T-cell (primary cell): ENCODE results near the gene RALGAPB. TPM values are rescaled to one million over a fixed set of nuclear protein-coding genes. Genes with fewer than 3 reads are reported as not detected.
A peak's percentile ranks its signal among the peaks of the same experiment; 100 is the strongest.
"Not testable (repeated sequence)": the region's sequence is repeated elsewhere in the genome, so short reads cannot be mapped to it uniquely, and the experiment has no call there.

Experiments
- ATAC-seq, 4 experiments: fragments of 200-7000 bp in 3 of 4; fragments of 150-1000 bp in 1 of 4; cut with Tn5 transposase; replicated peaks in 1 of 4; 1 replicate in 3 of 4; 2 replicates in 1 of 4; pipeline ENCODE4 v1.10.0; 2021; ENCODE audit warnings: moderate library complexity in 3 of 4, mild to moderate bottlenecking in 2 of 4, moderate number of reproducible peaks in 1 of 4
- CTCF ChIA-PET, 2 donors: fragments of 300-600 bp; sonication (Branson Sonifier 250); formaldehyde crosslinking; loops; one replicate each; lab custom pipeline; 2022; ENCODE audit warnings: antibody characterized with exemption in 2 of 2; lab: Charles Lee
- POLR2A ChIA-PET, 2 donors: fragments of 300-600 bp; sonication (Branson Sonifier 250); formaldehyde crosslinking; loops; one replicate each; lab custom pipeline; 2022; ENCODE audit warnings: antibody characterized with exemption in 2 of 2; lab: Charles Lee
- DNase-seq, 35 experiments: peaks; one replicate each; pipeline versions ENCODE4 v3.0.0 to v3.0.0-alpha.2; 2013 to 2023
- H3K27ac ChIP-seq: one replicate; pipeline ENCODE4 v1.5.1; 2013; ENCODE audit warnings: low read length
- H3K27me3 ChIP-seq, 2 experiments: replicated peaks in 1 of 2; 1 replicate in 1 of 2; 2 replicates in 1 of 2; pipeline versions ENCODE4 v1.6.1 to v1.7.0; 2013; ENCODE audit warnings: low read length in 1 of 2, mixed read lengths in 1 of 2; ENCODE audit not compliant: control insufficient read depth in 2 of 2, insufficient read depth in 2 of 2; ENCODE audit errors: extremely low read depth in 1 of 2
- H3K36me3 ChIP-seq, 2 donors: 1 replicate in 1 of 2; 2 replicates in 1 of 2; pipeline versions ENCODE4 v1.6.1 to v1.7.0; 2013; ENCODE audit warnings: low read length in 1 of 2; ENCODE audit not compliant: control insufficient read depth in 2 of 2, insufficient read depth in 1 of 2; ENCODE audit errors: extremely low read depth in 1 of 2
- H3K4me1 ChIP-seq, 2 experiments: 1 replicate in 1 of 2; 2 replicates in 1 of 2; pipeline versions ENCODE4 v1.6.1 to v1.7.0; 2013; ENCODE audit warnings: low read length in 2 of 2, mixed read lengths in 1 of 2; ENCODE audit not compliant: insufficient read depth in 2 of 2, control insufficient read depth in 1 of 2; ENCODE audit errors: extremely low read depth in 1 of 2
- H3K4me3 ChIP-seq, 2 donors: 1 replicate in 1 of 2; 2 replicates in 1 of 2; pipeline versions ENCODE4 v1.5.1 to v1.7.0; 2013; ENCODE audit warnings: mild to moderate bottlenecking in 2 of 2, low read length in 1 of 2, moderate library complexity in 1 of 2; ENCODE audit not compliant: control insufficient read depth in 1 of 2; ENCODE audit errors: extremely low read depth in 1 of 2
- H3K9me3 ChIP-seq: 2 replicates; pipeline ENCODE4 v1.7.0; 2013
- H3K27ac Mint-ChIP-seq, 2 donors: one replicate each; pipeline ENCODE4 v1.8.0; 2020 to 2021; ENCODE audit warnings: mild to moderate bottlenecking in 2 of 2, mixed read lengths in 2 of 2
- H3K27me3 Mint-ChIP-seq, 2 donors: one replicate each; pipeline ENCODE4 v1.8.0; 2021 to 2022; ENCODE audit warnings: mixed read lengths in 2 of 2
- H3K36me3 Mint-ChIP-seq: one replicate; pipeline ENCODE4 v1.8.0; 2021; ENCODE audit warnings: mixed read lengths
- H3K4me1 Mint-ChIP-seq, 3 donors: one replicate each; pipeline ENCODE4 v1.8.0; 2020 to 2022; ENCODE audit warnings: mixed read lengths in 3 of 3, mild to moderate bottlenecking in 1 of 3
- H3K4me3 Mint-ChIP-seq, 3 donors: one replicate each; pipeline ENCODE4 v1.8.0; 2020 to 2022; ENCODE audit warnings: mild to moderate bottlenecking in 3 of 3, mixed read lengths in 3 of 3, moderate library complexity in 3 of 3
- H3K9me3 Mint-ChIP-seq, 3 donors: one replicate each; pipeline ENCODE4 v1.8.0; 2020 to 2022; ENCODE audit warnings: mixed read lengths in 3 of 3
- WGBS: methylation state at CpG from one replicate; pipeline ENCODE4 v1.1.5; 2013; ENCODE audit warnings: missing lambda C conversion rate; ENCODE audit not compliant: insufficient coverage; 5-methylcytosine and 5-hydroxymethylcytosine counted together
- total RNA-seq, 35 experiments: library from RNA in 6 of 35; stranded (reverse) in 6 of 35; fragments of 120-200 nt in 1 of 35; gene quantifications; one replicate each; pipeline versions ENCODE4 v1.2.1 to v1.2.4 and lab custom pipeline; 2013 to 2026

Gene RALGAPB
- total RNA-seq, 5 donors from 2014 or later (not counting 1 experiment from before 2014, with no cell fraction given): 42.7 to 50.1 (median 46.1) TPM

DNA sequence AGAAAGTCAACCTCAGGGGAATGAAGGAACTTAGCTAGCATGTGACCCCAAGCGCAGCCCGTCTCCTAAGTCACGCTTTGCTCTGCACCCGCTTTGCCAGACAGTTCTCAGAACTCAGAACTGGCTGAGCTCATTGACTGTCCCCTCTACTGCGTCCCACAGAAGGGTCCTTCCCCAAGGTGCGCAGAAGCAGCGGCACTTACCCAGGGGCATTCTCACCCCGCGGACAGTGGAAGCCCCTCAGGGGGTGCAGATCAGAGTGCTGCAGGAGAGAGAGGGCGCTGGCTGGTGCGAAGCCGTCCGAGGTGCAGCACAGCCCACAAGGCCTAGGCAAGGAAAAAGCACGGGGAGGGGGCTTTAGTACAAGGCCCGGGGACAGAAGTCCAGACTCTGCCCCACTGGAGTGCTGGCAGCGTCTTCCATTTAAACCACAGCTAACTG is 38.3 kb upstream of the RALGAPB start:
- POLR2A ChIA-PET: interaction anchor here in 1 of 2 donors (2.2 kb wide), 1 partner anchor 13 kb away, joined by 23 read pairs; no protein-coding TSS in a partner anchor
- DNase-seq: peak in 16 of 35 experiments; percentile 1 to 44 (median 13)
- Histone ChIP-seq H3K27me3 (peaks cover 0 to 6% of the 10 kb centered on the region in 2 experiments), H3K4me3 (peak overlapping the region; percentile 70 to 86), H3K36me3 (peaks cover 9 to 39% of the 10 kb centered on the region in 2 donors), H3K4me1 (peaks cover 6 to 29% of the 10 kb centered on the region in 2 experiments), H3K9me3 (no peaks in the 10 kb centered on the region), H3K27ac (peak overlapping the region; percentile 88)
- peaks cover 34% of the 10 kb centered on the region for H3K36me3 Mint-ChIP-seq
- H3K27me3 Mint-ChIP-seq: peaks cover 0 to 6% of the 10 kb centered on the region in 2 donors
- 5% methylated on average over 15 of the region's 16 CpGs for WGBS
- CTCF ChIA-PET: interaction anchor here (0.6 to 3.5 kb wide), 9 partner anchors 9 to 1918 kb away, joined by 3 to 72 read pairs (median 5); partner anchors contain the start of gene RALGAPB (in 1 of the 2)
- peak overlapping the region; percentile 89 to 95 (median 93) for H3K4me3 Mint-ChIP-seq
- ATAC-seq: peak in 3 of 4 experiments; percentile 31 to 40 (median 31)
- H3K9me3 Mint-ChIP-seq: no peaks in the 10 kb centered on the region
- H3K27ac Mint-ChIP-seq: peak overlapping the region; percentile 89 to 95
- H3K4me1 Mint-ChIP-seq: peaks cover 46 to 48% (median 47%) of the 10 kb centered on the region in 3 donors

DNA sequence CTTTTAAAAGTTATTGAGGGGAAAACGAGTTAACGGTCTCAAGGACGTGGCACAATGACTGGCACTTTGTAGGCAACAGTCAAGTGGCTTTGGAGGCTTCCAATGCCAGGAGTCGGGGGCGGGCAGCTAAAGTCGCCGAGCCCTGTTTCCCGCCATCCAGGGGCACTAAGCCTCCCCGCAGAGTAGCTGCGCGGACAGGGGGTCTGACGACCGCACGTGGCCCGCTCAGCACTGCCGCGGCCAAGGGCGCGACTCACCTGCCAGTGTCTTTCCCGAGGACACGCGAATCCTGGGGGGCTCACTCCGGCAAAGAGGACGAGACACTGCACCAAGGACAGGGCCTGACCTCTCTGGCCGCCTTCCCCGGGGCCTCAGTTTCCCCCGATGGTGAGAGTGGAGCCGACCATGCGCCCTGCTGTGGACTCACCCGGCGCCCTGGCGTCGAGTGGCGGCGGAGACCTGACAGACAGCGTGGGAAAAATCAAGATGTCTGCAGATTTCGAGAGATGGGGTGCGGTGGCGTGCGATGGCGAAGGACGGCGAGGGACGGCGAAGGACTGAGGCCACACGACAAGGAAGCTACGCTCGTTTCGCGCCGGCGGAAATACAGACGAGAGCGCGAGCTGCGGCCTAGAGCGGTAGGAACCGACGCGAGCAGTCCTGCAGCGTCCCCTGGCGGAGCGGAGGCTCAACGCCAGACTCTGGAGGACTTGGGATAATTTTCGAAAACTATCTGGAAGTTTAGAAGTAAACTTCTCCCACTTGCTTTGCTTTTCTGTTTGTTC is 37.7 kb upstream of the RALGAPB start, which contains the start of gene SNHG17:
TSS of gene SNHG17 (minus strand) at position 559 of the 785 bp plus-strand sequence.
- ATAC-seq (peak; percentile 84 to 91 (median 86)), DNase-seq (peak; percentile 75 to 96 (median 84))
- 0% methylated on average over 62 of the region's 65 CpGs for WGBS
- Mint-ChIP-seq H3K36me3 (peaks cover 30% of the 10 kb centered on the region), H3K9me3 (no peaks in the 10 kb centered on the region), H3K27ac (peak within 1 kb of the TSS; percentile 89 to 95), H3K4me1 (peaks cover 41 to 43% (median 41%) of the 10 kb centered on the region in 3 donors), H3K4me3 (peak within 1 kb of the TSS; percentile 89 to 95 (median 93)), H3K27me3 (peaks cover 0 to 6% of the 10 kb centered on the region in 2 donors)
- POLR2A ChIA-PET: interaction anchor here in 1 of 2 donors (0.5 to 2.2 kb wide), 3 partner anchors 11 to 1500 kb away, joined by 4 to 23 read pairs (median 5); no protein-coding TSS in a partner anchor
- CTCF ChIA-PET: interaction anchor here (0.6 to 3.5 kb wide), 9 partner anchors 10 to 1919 kb away, joined by 3 to 72 read pairs (median 5); partner anchors contain the start of gene RALGAPB (in 1 of the 2)
- Histone ChIP-seq H3K27ac (peak within 1 kb of the TSS; percentile 88), H3K27me3 (peaks cover 0 to 6% of the 10 kb centered on the region in 2 experiments), H3K36me3 (peaks cover 9 to 33% of the 10 kb centered on the region in 2 donors), H3K4me3 (peak within 1 kb of the TSS; percentile 70 to 86), H3K9me3 (no peaks in the 10 kb centered on the region), H3K4me1 (peaks cover 6 to 29% of the 10 kb centered on the region in 2 experiments)

DNA sequence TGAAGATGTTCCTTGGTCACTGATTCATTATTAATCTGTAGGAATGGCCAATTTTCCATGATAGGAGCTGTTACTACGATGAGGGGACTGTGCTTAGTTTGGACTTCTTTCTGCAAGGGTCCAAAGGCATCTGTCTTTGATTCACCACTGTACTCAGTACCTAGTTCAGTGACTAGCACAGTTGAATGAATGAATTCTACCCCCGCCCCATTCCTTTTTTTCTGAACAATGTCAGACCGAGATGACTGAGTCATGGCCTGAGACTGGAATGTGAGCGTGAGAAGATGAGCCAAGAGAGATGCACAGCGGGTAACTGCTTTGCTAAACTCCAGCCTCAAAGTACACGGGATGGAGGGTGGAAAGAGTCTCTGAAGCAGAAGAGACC is 37.1 kb upstream of the RALGAPB start:
- H3K4me1 Mint-ChIP-seq: peaks cover 41 to 42% (median 41%) of the 10 kb centered on the region in 3 donors

DNA sequence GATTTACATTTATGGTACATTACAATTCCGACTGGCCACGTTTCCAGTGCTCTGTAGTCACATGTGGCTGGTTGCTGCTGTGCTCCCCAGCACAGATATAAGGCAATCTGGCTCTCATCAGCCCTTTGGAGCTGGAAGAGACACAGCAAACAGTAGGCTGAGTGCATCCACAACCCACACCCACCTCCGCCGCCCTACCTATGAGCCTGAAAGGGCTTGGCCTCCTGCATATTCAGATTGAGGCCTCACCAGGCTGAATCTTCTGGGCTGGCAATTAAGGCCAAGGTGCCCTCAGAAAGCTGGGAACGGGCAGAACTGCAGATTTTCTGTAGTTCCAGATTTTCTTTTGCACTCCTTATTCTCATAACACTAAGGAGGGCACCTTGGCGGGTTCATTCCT is 34.8 kb upstream of the RALGAPB start:
- no peak overlapping the region for H3K27ac Mint-ChIP-seq
- 89% methylated on average over 4 of the region's 6 CpGs for WGBS
- H3K27me3 ChIP-seq: peaks cover 0 to 22% of the 10 kb centered on the region in 2 experiments
- H3K4me1 Mint-ChIP-seq: peaks cover 18 to 20% (median 19%) of the 10 kb centered on the region in 3 donors
- DNase-seq (no peak), ATAC-seq (no peak)
- H3K36me3 Mint-ChIP-seq: peaks cover 8% of the 10 kb centered on the region
- H3K27ac ChIP-seq: no peak overlapping the region
- peaks cover 4 to 22% of the 10 kb centered on the region in 2 experiments for H3K4me1 ChIP-seq
- H3K36me3 ChIP-seq: peaks cover 2 to 10% of the 10 kb centered on the region in 2 donors
- no peak overlapping the region for H3K4me3 ChIP-seq
- H3K4me3 Mint-ChIP-seq: no peak overlapping the region
- H3K9me3 ChIP-seq: no peaks in the 10 kb centered on the region
- H3K9me3 Mint-ChIP-seq: no peaks in the 10 kb centered on the region
- ChIA-PET POLR2A (interaction anchor here in 1 of 2 donors (0.6 to 0.7 kb wide), 2 partner anchors 10 to 363 kb away, joined by 4 to 5 read pairs; no protein-coding TSS in a partner anchor), CTCF (interaction anchor here in 1 of 2 donors (0.5 to 2.4 kb wide), 5 partner anchors 9 to 612 kb away, joined by 3 to 19 read pairs (median 7); partner anchors contain the start of gene RALGAPB)
- peaks cover 7 to 16% of the 10 kb centered on the region in 2 donors for H3K27me3 Mint-ChIP-seq

More for the DNA sequence above, 37.1 kb upstream of the RALGAPB start:
- ATAC-seq (peak in 2 of 4 experiments; percentile 4 to 6), DNase-seq (no peak)
- Histone ChIP-seq H3K27ac (no peak overlapping the region), H3K4me3 (no peak overlapping the region), H3K27me3 (peaks cover 0 to 8% of the 10 kb centered on the region in 2 experiments), H3K4me1 (peaks cover 6 to 29% of the 10 kb centered on the region in 2 experiments), H3K36me3 (peaks cover 9 to 32% of the 10 kb centered on the region in 2 donors), H3K9me3 (no peaks in the 10 kb centered on the region)
- peak overlapping the region; percentile 89 to 95 (median 93) for H3K4me3 Mint-ChIP-seq
- CTCF ChIA-PET: interaction anchor here (0.6 to 3.5 kb wide), 8 partner anchors 11 to 1514 kb away, joined by 3 to 72 read pairs (median 5); partner anchors contain the start of gene RALGAPB (in 1 of the 2)
- 88% methylated on average over 4 of the region's 6 CpGs for WGBS
- H3K36me3 Mint-ChIP-seq: peaks cover 29% of the 10 kb centered on the region
- POLR2A ChIA-PET: interaction anchor here in 1 of 2 donors (0.5 to 2.2 kb wide), 3 partner anchors 11 to 1501 kb away, joined by 4 to 23 read pairs (median 5); no protein-coding TSS in a partner anchor
- H3K9me3 Mint-ChIP-seq: no peaks in the 10 kb centered on the region
- peak overlapping the region; percentile 89 to 95 for H3K27ac Mint-ChIP-seq
- peaks cover 0 to 7% of the 10 kb centered on the region in 2 donors for H3K27me3 Mint-ChIP-seq

DNA sequence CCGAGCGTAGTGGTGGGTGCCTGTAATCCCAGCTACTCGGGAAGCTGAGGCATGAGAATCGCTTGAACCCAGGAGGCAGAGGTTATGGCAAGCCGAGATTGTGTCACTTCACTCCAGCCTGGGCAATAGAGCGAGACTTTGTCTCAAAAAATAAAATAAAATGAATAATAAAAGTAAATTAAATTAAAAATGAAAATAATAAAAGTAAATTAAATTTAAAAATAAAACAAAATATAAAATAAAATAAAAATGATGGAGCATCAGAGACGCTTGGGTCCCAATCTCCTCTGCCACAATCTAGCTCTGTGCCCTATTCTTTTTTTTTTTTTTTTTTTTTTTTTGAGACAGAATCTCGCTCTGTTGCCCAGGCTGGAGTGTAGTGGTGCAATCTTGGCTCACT is 31.5 kb upstream of the RALGAPB start:
- H3K36me3 Mint-ChIP-seq, H3K4me3 Mint-ChIP-seq, POLR2A ChIA-PET, DNase-seq, H3K36me3 ChIP-seq, H3K27ac ChIP-seq, H3K4me1 Mint-ChIP-seq, H3K9me3 ChIP-seq, ATAC-seq, H3K4me3 ChIP-seq, H3K9me3 Mint-ChIP-seq, H3K4me1 ChIP-seq, H3K27ac Mint-ChIP-seq: not testable (repeated sequence)
- peaks cover 7 to 16% of the 10 kb centered on the region in 2 donors for H3K27me3 Mint-ChIP-seq
- CTCF ChIA-PET: interaction anchor here (0.5 to 1.5 kb wide), 2 partner anchors 31 to 646 kb away, joined by 3 to 5 read pairs; partner anchors contain the start of gene RALGAPB (in 1 of the 2)
- H3K27me3 ChIP-seq: peaks cover 0 to 23% of the 10 kb centered on the region in 2 experiments
- WGBS: no CpG with 5 or more reads among the region's 8 CpGs
